ENCODE results near the gene NANOS1. TPM values are rescaled to one million over a fixed set of nuclear protein-coding genes. Genes with fewer than 3 reads are reported as not detected.

NANOS1 gene
- total and polyA plus RNA-seq, 9 of the 15 experiments (the other 6 are each of a cell fraction or from before 2014, with no cell fraction given) = 0.14 to 1.6 (median 0.83) TPM; not detected in 1

DNA sequence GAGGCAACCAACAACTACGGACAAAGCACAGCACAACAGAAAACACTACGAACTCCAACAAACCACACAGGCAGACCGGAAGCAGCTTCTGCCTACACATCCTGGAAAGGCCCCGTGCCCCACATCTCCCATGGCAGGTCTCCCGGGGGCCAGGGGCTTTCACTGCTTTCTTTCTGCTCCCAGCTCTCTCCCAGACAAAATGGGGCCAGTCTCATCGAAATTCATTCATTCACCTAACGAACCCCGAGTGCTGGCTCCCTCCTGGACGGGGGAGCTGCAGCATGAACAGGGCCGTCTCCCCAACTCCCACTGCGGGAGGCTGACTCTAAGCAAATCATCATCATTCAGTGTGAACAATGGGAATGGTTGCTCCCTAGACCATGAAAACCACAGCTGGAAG is 47.6 kb upstream of the NANOS1 start (continued):
- TF ChIP-seq, protein P1, sequence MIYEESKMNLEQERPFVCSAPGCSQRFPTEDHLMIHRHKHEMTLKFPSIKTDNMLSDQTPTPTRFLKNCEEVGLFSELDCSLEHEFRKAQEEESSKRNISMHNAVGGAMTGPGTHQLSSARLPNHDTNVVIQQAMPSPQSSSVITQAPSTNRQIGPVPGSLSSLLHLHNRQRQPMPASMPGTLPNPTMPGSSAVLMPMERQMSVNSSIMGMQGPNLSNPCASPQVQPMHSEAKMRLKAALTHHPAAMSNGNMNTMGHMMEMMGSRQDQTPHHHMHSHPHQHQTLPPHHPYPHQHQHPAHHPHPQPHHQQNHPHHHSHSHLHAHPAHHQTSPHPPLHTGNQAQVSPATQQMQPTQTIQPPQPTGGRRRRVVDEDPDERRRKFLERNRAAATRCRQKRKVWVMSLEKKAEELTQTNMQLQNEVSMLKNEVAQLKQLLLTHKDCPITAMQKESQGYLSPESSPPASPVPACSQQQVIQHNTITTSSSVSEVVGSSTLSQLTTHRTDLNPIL (CRISPR knock-in tag; IDR thresholded peaks at IDR 0.05) = no peak
- no peak for TF ChIP-seq TAL1 (IDR thresholded peaks at IDR 0.05)
- no peak for TF ChIP-seq MYBL2 (IDR thresholded peaks at IDR 0.05; ENCODE audit: low read depth)
- no peak for TF ChIP-seq MYBL2 (CRISPR knock-in tag; IDR thresholded peaks at IDR 0.05; ENCODE audit: borderline replicate concordance)
- no peak for TF ChIP-seq CBX3 (IDR thresholded peaks at IDR 0.05; ENCODE audit: borderline replicate concordance in 1 of 2, low read length in 2 of 2)

GRCh38 chr10:118982366-118982765 is 47.1 kb upstream of the NANOS1 start:
- Histone ChIP-seq H3K4me1 (replicated peaks in 1 of 2; ENCODE audit: control insufficient read depth in 2 of 2, insufficient read depth in 2 of 2, low read length in 2 of 2) (no peaks in the 10 kb centered on the region), H2AFZ (ENCODE audit: low read depth, low read length) (no peak overlapping the region), H4K20me1 (replicated peaks; ENCODE audit: control insufficient read depth, insufficient read depth, low read length) (no peaks in the 10 kb centered on the region), H3K79me2 (ENCODE audit: control insufficient read depth, insufficient read depth, low read length) (no peaks in the 10 kb centered on the region), H3K9me3 (replicated peaks; ENCODE audit: control insufficient read depth, insufficient read depth, low read depth, low read length) (no peaks in the 10 kb centered on the region), H3K27ac (ENCODE audit: extremely low read depth, low read depth, low read length) (no peak overlapping the region), H3K9me1 (ENCODE audit: control insufficient read depth, insufficient read depth, low read length) (no peaks in the 10 kb centered on the region), H3K4me2 (ENCODE audit: insufficient read depth, low read length) (no peak overlapping the region), H3K27me3 (ENCODE audit: control insufficient read depth in 2 of 2, insufficient read depth in 2 of 2, low read length in 2 of 2) (peaks cover 0 to 39% of the 10 kb centered on the region in 2 experiments; a peak in 2 of 5 replicates), H3K9ac (ENCODE audit: insufficient read depth in 1 of 2, low read depth in 2 of 2, low read length in 2 of 2) (no peak overlapping the region), H3K36me3 (ENCODE audit: control insufficient read depth, insufficient read depth, low read length) (no peaks in the 10 kb centered on the region), H3K4me3 (no peak overlapping the region)
- WGBS (ENCODE audit: insufficient coverage, low coverage, missing lambda C conversion rate) = 5% methylated on average over 3 of the region's 4 CpGs
- in situ Hi-C loops (cut with MboI) (no loop called here), intact Hi-C loops (cut with micrococcal nuclease) (no loop called here)
- FAIRE-seq = no peak
- ChIA-PET CTCF (ENCODE audit: low intra/inter-chr PET ratio) (no interaction called here), POLR2A (no interaction called here)
- TF ChIP-seq CEBPB (tag; IDR thresholded peaks at IDR 0.05) = no peak
- no peak for TF ChIP-seq PHB (CRISPR knock-in tag; IDR thresholded peaks at IDR 0.05)
- no peak for TF ChIP-seq SREBF2 (CRISPR knock-in tag; IDR thresholded peaks at IDR 0.05)
- TF ChIP-seq POLR2AphosphoS5 (IDR thresholded peaks at IDR 0.05; ENCODE audit: control insufficient read depth, insufficient read depth, low read depth, low read length) = no peak
- no peak for TF ChIP-seq ZNF3 (CRISPR knock-in tag; IDR thresholded peaks at IDR 0.05)
- no peak for TF ChIP-seq SAP30 (IDR thresholded peaks at IDR 0.05; ENCODE audit: borderline replicate concordance, insufficient read depth, low read depth, low read length, poor library complexity, severe bottlenecking)
- DNase-seq (ENCODE audit: extremely low read depth in 1 of 4, low spot score in 3 of 4) = no peak
- no peak for ATAC-seq
- no TSS peak for BruUV-seq (replicated peaks)
